ENCODE results near the gene PLXDC1.
A peak's percentile ranks its signal among the peaks of the same experiment; 100 is the strongest.
"Not testable (repeated sequence)": the region's sequence is repeated elsewhere in the genome, so short reads cannot be mapped to it uniquely, and the experiment has no call there.

The PLXDC1 gene

DNA sequence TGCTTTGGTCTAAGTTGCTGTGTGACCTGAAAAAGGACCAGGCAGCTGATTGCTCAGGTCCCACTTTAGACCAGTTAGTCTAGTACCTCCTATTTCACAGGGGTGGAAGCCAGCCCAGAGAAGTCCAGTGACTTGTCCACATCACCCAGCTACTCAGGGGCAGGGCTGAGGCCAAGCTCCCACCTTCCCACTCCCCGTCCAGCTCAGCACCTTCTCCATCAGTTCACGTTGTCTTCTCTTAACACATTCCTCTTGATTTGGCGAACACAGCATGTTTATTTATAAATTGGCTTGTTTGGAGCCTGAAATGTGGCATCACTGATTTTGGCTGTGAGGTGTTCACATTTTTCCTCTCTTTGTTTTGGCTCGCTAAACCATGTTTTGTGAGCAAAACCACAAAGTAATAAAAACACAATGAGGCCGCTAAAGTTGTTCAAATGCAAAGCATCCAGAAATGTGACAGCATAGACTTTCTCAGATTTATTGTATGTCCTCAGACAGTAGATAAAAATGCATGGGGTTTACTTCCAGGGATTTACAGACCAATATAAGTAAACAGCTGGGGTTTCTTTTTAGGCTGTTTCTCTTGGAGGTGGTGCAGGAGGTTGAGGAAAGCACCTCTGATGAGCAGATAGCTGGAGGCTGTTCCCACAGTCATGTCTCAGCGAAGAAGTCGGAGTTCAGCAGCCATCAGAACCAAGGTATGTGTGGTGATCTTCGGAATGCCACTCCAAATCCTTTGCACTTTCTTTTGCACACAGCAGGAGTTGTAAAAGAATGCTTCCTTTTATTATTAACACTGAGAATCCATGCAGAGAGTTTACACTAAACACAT lies 88.4 kb downstream of the PLXDC1 start:
- TF ChIP-seq, protein P1, sequence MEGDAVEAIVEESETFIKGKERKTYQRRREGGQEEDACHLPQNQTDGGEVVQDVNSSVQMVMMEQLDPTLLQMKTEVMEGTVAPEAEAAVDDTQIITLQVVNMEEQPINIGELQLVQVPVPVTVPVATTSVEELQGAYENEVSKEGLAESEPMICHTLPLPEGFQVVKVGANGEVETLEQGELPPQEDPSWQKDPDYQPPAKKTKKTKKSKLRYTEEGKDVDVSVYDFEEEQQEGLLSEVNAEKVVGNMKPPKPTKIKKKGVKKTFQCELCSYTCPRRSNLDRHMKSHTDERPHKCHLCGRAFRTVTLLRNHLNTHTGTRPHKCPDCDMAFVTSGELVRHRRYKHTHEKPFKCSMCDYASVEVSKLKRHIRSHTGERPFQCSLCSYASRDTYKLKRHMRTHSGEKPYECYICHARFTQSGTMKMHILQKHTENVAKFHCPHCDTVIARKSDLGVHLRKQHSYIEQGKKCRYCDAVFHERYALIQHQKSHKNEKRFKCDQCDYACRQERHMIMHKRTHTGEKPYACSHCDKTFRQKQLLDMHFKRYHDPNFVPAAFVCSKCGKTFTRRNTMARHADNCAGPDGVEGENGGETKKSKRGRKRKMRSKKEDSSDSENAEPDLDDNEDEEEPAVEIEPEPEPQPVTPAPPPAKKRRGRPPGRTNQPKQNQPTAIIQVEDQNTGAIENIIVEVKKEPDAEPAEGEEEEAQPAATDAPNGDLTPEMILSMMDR (IDR thresholded peaks at IDR 0.05), result no peak
- no peak for TF ChIP-seq ZFX (IDR thresholded peaks at IDR 0.05; ENCODE audit: borderline replicate concordance)
- no peak overlapping the region for H3K27ac ChIP-seq

DNA sequence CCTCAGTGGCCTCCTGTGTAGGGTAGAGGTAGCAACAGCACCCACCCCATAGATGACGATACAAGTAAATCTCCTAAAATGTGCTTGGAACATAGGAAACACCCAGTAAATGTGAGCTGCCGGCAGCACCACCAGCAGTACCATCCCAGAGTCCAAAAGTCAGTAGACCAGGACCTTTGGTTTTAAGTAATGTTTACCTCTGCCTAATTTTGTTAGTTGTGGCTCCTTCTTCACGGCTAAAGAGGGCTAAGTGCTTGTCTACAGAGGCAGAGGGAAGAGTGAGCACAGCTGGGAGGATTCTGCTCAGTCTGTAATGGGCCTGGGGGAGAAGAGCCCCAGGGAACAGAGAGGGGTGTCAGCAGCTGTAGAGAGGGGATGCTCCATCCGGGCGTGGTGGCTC lies 92.9 kb downstream of the PLXDC1 start:
- TF ChIP-seq, protein P1 (IDR thresholded peaks at IDR 0.05), result no peak
- TF ChIP-seq ZFX (IDR thresholded peaks at IDR 0.05; ENCODE audit: borderline replicate concordance), result no peak
- H3K27ac ChIP-seq, result 0 out of 2 replicates have a peak overlapping the region, but pooled peaks have one; percentile 5

DNA sequence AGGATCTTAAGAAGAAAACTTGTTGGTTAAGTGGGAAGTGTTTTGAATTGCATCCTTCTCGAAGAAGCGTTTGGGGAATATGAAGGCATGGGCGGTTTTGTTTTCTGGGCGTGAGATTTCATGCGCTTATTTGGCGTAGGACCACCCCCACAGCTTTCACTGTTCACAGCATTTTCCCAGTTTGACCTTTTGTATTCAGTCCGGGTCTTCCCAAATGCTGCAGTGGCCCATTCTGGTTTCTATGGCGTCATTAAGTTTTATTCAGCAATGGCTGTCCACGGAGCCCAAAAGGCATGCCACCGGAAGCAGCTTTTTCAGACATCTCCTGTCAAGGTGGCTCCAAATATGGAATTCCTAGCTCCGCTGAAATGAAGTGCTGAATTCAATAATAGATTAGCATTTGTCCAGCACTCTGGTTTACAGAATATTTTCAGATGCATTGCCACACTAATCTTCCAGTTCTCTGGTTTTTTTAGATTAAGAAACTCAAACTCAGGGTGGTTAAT lies 93.7 kb downstream of the PLXDC1 start:
- H3K27ac ChIP-seq, result peak overlapping the region; percentile 77
- no peak for TF ChIP-seq ZFX (IDR thresholded peaks at IDR 0.05; ENCODE audit: borderline replicate concordance)
- TF ChIP-seq, protein P1 (IDR thresholded peaks at IDR 0.05), result no peak

DNA sequence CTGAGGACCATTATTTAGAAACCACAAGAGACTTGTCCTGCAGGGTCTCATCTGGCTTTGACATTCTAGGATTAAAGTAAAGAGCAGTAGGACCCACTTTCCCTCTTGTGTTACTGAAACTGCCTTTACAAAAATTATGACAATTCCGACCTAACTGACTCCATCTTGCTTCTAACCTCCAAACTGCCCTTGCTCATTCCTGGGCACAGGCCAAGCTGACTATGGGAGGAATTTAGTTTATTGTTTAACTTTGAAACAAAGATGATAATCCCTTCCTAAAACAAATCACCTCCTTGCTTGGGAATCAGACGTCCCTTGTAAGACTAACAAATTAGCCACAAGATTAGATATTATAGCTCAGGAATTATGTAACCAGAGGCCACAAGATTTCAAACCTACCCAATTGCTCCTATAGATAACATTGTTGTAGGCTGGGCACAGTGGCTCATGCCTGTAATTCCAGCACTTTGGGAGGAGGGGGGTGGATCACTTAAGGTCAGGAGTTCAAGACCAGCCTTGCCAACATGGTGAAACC lies 97.3 kb downstream of the PLXDC1 start:
- no peak overlapping the region for H3K27ac ChIP-seq
- TF ChIP-seq, protein P1 (IDR thresholded peaks at IDR 0.05), result no peak
- no peak for TF ChIP-seq ZFX (IDR thresholded peaks at IDR 0.05; ENCODE audit: borderline replicate concordance)

DNA sequence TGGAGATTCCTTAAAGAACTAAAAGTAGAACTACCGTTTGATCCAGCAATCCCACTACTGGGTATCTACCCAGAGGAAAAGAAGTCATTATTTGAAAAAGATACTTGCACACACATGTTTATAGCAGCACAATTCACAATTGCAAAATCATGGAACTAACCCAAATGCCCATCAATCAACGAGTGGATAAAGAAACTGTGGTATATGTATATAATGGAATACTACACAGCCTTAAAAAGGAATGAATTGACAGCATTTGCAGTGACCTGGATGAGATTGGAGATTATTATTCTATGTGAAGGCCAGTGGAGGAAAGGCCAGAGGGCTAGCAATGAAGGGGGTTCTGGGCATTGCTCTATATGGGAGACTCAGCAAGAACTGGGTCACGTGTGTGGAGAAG lies 99.0 kb downstream of the PLXDC1 start:
- H3K27ac ChIP-seq, result not testable (repeated sequence)

DNA sequence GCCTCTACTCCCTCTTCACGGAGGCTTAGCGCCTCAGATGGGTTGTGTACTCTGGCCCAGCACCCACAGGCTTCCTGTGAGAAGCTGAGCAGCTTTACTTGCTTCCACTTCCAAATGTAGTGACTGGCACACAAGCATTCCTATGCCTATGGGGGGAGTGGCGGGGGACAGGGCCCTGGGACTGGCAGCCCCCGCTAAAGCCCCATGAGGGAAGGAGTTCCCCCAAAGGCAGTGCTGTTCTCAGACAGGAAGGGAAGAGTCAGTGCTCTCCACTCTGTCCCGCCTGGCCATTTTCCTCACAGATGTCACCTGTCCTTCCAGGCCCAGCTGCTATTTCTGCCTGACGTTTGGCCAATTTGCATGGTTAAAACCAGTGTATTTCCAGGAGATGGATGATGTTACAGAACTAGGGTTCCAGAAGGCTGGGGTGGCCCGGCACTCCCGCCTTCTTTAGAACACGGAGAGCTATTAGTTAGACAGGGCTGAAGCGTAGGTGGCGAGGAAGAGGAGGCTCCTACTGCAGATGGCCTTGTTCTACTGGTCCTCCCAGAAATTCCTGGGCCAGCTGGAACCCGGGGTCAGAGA lies 100.3 kb downstream of the PLXDC1 start:
- H3K27ac ChIP-seq, result no peak overlapping the region
- TF ChIP-seq ZFX (IDR thresholded peaks at IDR 0.05; ENCODE audit: borderline replicate concordance), result no peak
- TF ChIP-seq, protein P1 (IDR thresholded peaks at IDR 0.05), result no peak

DNA sequence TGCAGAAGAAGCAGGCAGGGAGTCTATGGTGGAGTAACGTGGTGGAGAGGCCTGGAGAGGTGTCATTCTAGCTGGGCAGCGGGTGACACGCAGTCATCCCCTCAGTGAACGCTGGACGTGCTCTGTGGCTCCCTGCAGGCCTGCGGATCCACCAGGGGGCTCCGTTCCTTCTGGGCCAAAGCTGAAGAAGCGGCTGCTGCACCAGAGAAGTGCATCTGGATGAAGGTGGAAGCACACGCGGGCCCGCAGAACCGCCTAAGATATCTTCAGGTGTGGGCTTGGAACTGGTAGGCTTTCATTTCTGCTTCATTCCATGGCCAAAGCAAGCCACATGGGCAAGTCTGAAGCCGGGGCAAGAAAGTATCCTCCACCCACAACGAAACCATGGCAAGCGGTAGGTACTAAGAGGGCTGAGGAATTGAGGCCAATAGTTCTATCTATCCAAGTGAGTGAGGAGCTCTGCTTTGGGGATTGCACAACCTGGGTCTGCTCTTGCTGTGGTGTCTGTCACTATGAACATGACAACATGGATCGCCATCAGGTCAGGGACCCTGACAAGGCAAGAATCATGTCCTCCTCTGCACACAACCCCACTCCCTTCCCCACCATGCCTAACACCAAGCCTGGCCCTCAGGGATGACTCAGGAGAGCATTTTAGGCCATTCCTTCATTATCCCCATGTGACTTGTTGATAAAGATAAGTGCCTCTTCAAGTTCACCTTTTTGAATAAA lies 105.3 kb downstream of the PLXDC1 start:
- no peak for TF ChIP-seq ZFX (IDR thresholded peaks at IDR 0.05; ENCODE audit: borderline replicate concordance)
- TF ChIP-seq, protein P1 (IDR thresholded peaks at IDR 0.05), result no peak

More for the DNA sequence above, 105.3 kb downstream of the PLXDC1 start:
- no peak overlapping the region for H3K27ac ChIP-seq
